MCF 10A (cell line): Measurements from ENCODE around the gene UXT. TPM values are rescaled to one million over a fixed set of nuclear protein-coding genes. Genes with fewer than 3 reads are reported as not detected.
A peak's percentile ranks its signal among the peaks of the same experiment; 100 is the strongest.

Experiments
- BruUV-seq: library from RNA; stranded (reverse); fragments of 400-500 nt; replicated peaks from 2 replicates; lab custom pipeline; 2021; lab: Mats Ljungman, UMichigan
- CTCF ChIA-PET: fragments of 300-600 bp; sonication (Branson Sonifier 250); formaldehyde crosslinking; extraction: SDS; loops from one replicate; lab custom pipeline; 2021; ENCODE audit warnings: antibody characterized with exemption, inconsistent platforms; lab: Yijun Ruan, JAX
- POLR2A ChIA-PET: fragments of 300-600, 350-650 bp; sonication (Branson Sonifier 250); formaldehyde crosslinking; extraction: SDS; loops from one replicate; lab custom pipeline; 2020; ENCODE audit warnings: antibody characterized with exemption, inconsistent platforms; lab: Yijun Ruan, JAX
- DNase-seq: peaks from one replicate; pipeline ENCODE4 v3.0.0-alpha.2; 2018; ENCODE audit not compliant: unreplicated experiment
- H3K27ac Mint-ChIP-seq: one replicate; pipeline ENCODE4 v1.8.0; 2022; ENCODE audit warnings: mild to moderate bottlenecking, low read depth, mixed read lengths; ENCODE audit not compliant: unreplicated experiment
- H3K27me3 Mint-ChIP-seq: one replicate; pipeline ENCODE4 v1.8.0; 2022; ENCODE audit warnings: mixed read lengths; ENCODE audit not compliant: insufficient read depth, unreplicated experiment
- H3K36me3 Mint-ChIP-seq: one replicate; pipeline ENCODE4 v1.8.0; 2022; ENCODE audit warnings: mild to moderate bottlenecking, moderate library complexity, mixed read lengths; ENCODE audit not compliant: insufficient read depth, unreplicated experiment
- H3K4me1 Mint-ChIP-seq: one replicate; pipeline ENCODE4 v1.8.0; 2022; ENCODE audit warnings: mixed read lengths; ENCODE audit not compliant: insufficient read depth, unreplicated experiment
- H3K4me3 Mint-ChIP-seq: one replicate; pipeline ENCODE4 v1.8.0; 2022; ENCODE audit warnings: mild to moderate bottlenecking, moderate library complexity, mixed read lengths; ENCODE audit not compliant: unreplicated experiment
- H3K9me3 Mint-ChIP-seq: one replicate; pipeline ENCODE4 v1.8.0; 2022; ENCODE audit warnings: mixed read lengths; ENCODE audit not compliant: unreplicated experiment
- intact Hi-C: fragments of 100-400 bp; cut with micrococcal nuclease; formaldehyde crosslinking; loops from 2 replicates; pipeline ENCODE4 v1.14.1; 2022
- total RNA-seq: library from RNA; stranded (reverse); gene quantifications from 2 replicates; pipeline ENCODE4 v1.2.3, GENCODE V29; 2022
- TF ChIP-seq, protein P1 (sequence below): fragments of 200-600 bp; IDR thresholded peaks from one replicate; pipeline ENCODE4 v1.8.0; 2022; ENCODE audit warnings: antibody characterized with exemption, mild to moderate bottlenecking; ENCODE audit not compliant: unreplicated experiment

UXT gene
- total RNA-seq, 1 experiment from 2014 or later, result 112 TPM

DNA sequence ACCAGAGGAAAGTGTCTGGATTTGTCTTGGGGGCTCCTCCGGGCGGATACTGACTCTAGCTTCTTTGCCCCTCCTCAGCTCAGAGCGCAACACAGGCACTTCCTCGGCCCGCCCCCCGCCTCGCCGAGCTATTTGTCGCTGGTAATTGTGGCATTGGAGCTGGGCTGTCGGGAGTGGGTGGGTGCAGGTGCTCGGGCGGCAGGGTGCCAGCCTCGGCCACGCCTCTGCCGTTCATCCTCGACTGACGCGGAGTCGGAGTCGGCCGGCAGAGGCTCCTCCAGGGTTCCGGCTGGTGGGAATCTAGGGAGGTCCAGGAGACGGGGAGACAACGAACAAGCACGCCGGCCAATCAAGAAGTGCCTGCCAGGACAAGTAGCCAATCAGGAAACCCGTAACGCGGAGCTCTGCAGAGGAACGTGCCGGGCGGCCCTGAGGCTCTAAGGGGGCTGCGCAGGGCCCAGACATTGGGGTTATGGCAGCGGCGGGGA, 35.4 kb downstream of the UXT start:
- Mint-ChIP-seq H3K4me1 (no peaks in the 10 kb centered on the region), H3K4me3 (no peak overlapping the region), H3K27ac (no peak overlapping the region), H3K27me3 (no peaks in the 10 kb centered on the region), H3K9me3 (peaks cover 15% of the 10 kb centered on the region), H3K36me3 (peaks cover 6% of the 10 kb centered on the region)
- intact Hi-C loops, result no loop called here
- ChIA-PET POLR2A (interaction anchor here (1.0 kb wide), 1 partner anchor 41 kb away, joined by 6 read pairs; the partner anchor contains the start of gene TIMP1), CTCF (interaction anchor here (2.3 kb wide), 1 partner anchor 83 kb away, joined by 7 read pairs; no protein-coding TSS in a partner anchor)
- TF ChIP-seq, protein P1, sequence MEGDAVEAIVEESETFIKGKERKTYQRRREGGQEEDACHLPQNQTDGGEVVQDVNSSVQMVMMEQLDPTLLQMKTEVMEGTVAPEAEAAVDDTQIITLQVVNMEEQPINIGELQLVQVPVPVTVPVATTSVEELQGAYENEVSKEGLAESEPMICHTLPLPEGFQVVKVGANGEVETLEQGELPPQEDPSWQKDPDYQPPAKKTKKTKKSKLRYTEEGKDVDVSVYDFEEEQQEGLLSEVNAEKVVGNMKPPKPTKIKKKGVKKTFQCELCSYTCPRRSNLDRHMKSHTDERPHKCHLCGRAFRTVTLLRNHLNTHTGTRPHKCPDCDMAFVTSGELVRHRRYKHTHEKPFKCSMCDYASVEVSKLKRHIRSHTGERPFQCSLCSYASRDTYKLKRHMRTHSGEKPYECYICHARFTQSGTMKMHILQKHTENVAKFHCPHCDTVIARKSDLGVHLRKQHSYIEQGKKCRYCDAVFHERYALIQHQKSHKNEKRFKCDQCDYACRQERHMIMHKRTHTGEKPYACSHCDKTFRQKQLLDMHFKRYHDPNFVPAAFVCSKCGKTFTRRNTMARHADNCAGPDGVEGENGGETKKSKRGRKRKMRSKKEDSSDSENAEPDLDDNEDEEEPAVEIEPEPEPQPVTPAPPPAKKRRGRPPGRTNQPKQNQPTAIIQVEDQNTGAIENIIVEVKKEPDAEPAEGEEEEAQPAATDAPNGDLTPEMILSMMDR, result no peak
- BruUV-seq, result no TSS peak
- no peak for DNase-seq

DNA sequence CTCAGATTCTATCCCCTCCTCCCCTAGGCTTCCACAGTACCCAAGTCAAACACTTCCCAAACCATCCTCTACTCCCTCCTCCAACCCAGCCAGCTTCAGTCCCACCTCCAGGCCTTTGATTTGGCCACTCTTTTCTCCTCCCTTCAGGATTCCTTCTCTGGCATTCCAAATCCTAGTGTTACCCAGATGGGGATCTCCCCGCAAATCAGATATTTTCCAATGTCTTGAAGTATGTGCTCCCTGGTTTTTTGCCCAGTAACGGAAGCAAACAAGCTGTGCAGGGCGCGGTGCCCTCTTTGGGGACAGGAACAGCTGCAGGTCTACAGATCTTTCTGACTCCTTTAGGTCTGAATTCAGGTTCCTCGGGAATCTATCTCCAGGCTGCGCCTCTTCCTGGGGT, 37.1 kb downstream of the UXT start:
- intact Hi-C loops, result no loop called here
- no peak for DNase-seq
- Mint-ChIP-seq H3K4me3 (no peak overlapping the region), H3K9me3 (peaks cover 8% of the 10 kb centered on the region), H3K27ac (no peak overlapping the region), H3K4me1 (no peaks in the 10 kb centered on the region), H3K36me3 (peaks cover 6% of the 10 kb centered on the region), H3K27me3 (no peaks in the 10 kb centered on the region)
- ChIA-PET CTCF (no interaction called here), POLR2A (no interaction called here)
- TF ChIP-seq, protein P1, result no peak
- BruUV-seq, result no TSS peak

GRCh38 chrX:47620303-47620685, 38.7 kb downstream of the UXT start:
- DNase-seq, result no peak
- ChIA-PET POLR2A (interaction anchor here (0.7 kb wide), 2 partner anchors 10 to 321 kb away, joined by 3 to 5 read pairs; no protein-coding TSS in a partner anchor), CTCF (no interaction called here)
- intact Hi-C loops, result no loop called here
- Mint-ChIP-seq H3K4me3 (no peak overlapping the region), H3K4me1 (no peaks in the 10 kb centered on the region), H3K27ac (no peak overlapping the region), H3K9me3 (peaks cover 6% of the 10 kb centered on the region), H3K27me3 (no peaks in the 10 kb centered on the region), H3K36me3 (peaks cover 6% of the 10 kb centered on the region)
- TF ChIP-seq, protein P1, result no peak
- no TSS peak for BruUV-seq

DNA sequence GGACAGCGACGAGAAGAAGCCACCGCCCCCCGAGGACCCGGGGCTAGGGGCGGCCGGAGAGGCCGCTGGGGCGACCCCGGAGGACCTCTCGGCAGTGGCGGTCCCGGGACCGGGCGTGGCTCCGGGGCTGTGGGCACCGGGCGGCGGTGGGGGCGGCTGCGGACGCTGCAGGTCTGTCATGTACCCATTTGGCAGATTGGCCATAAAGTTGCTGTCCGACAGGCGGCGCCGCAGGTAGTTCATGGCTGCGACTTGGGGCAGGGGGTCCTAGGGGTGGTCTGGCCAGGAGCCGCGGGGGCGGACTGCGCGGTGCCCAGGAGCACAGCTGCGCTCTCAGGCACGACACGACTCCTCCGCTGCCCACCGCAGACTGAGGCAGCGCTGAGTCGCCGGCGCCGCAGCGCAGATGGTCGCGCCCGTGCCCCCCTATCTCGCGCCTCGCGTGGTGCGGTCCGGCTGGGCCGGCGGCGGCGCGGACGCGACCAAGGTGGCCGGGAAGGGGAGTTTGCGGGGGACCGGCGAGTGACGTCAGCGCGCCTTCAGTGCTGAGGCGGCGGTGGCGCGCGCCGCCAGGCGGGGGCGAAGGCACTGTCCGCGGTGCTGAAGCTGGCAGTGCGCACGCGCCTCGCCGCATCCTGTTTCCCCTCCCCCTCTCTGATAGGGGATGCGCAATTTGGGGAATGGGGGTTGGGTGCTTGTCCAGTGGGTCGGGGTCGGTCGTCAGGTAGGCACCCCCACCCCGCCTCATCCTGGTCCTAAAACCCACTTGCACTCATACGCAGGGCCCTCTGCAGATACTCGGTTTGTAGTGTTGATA, 39.3 kb downstream of the UXT start, which contains the start of gene SYN1:
SYN1 (minus strand) TSS at position 372 of the 817 bp plus-strand sequence; CDS start at position 243, 129 bp downstream.
- Mint-ChIP-seq H3K9me3 (peaks cover under 1% of the 10 kb centered on the region), H3K27me3 (no peaks in the 10 kb centered on the region), H3K36me3 (peaks cover 6% of the 10 kb centered on the region), H3K27ac (no peak within 1 kb of the TSS), H3K4me3 (peak within 1 kb of the TSS; percentile 59), H3K4me1 (no peaks in the 10 kb centered on the region)
- DNase-seq, result peak; percentile 52
- POLR2A ChIA-PET, result interaction anchor here (0.6 to 0.7 kb wide), 3 partner anchors 11 to 321 kb away, joined by 3 to 5 read pairs (median 3); partner anchors contain the start of gene TIMP1
- no TSS peak for BruUV-seq
- CTCF ChIA-PET, result no interaction called here
- TF ChIP-seq, protein P1, result no peak
- intact Hi-C loops, result no loop called here
